ENCODE measurements around the gene LGALS8.

The LGALS8 gene

GRCh38 chr1:236522937-236523703 lies 662 bp upstream of the LGALS8 start:
- H3K36me3 Mint-ChIP-seq: peaks cover 16% of the 10 kb centered on the region
- H3K27ac Mint-ChIP-seq: peak overlapping the region; percentile 94
- peaks cover 11% of the 10 kb centered on the region for H3K4me1 Mint-ChIP-seq
- no peaks in the 10 kb centered on the region for H3K9me3 Mint-ChIP-seq
- ATAC-seq: peak; percentile 20
- peak overlapping the region; percentile 96 for H3K4me3 Mint-ChIP-seq
- H3K27me3 Mint-ChIP-seq: no peaks in the 10 kb centered on the region

DNA sequence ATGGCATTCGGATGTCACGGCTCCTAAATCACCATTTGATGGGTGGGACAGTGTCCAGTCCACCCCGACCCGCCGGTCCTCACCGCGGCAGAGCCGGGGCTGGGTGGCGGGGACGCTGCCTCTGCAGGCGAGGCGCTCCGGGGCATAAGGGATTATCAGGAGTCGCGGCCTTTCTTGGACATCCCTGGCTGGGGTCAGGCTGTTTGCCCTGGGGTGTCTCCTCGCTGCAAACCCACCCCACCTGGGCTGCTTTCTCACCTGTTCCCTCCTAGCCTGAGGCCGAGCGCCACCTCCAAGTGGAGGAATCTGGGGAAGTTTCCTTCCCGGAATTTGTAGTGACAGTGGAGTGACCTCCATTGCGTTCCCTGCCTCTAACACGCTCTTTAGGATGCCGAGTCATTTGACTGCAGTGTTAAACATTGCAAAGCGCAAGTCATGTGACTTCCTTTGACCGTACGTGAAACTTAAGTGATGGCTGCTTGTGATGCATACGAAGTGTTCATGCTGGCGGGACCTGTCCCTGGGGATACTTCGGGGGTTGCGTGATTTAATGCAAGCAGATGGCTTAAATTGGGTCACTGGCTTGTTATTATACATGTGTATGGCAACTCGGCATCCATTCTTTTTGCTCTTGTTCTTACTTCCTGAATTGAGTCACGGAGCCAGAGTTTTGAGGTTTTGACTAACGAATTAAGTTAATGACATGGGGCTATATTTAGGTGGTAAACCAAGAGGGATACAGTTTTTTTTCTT lies 536 bp downstream of the LGALS8 start:
- ATAC-seq: peak; percentile 88
- Mint-ChIP-seq H3K4me3 (peak overlapping the region; percentile 96), H3K4me1 (peaks cover 11% of the 10 kb centered on the region), H3K9me3 (no peaks in the 10 kb centered on the region), H3K27me3 (no peaks in the 10 kb centered on the region), H3K36me3 (peaks cover 16% of the 10 kb centered on the region), H3K27ac (peak overlapping the region; percentile 94)

DNA sequence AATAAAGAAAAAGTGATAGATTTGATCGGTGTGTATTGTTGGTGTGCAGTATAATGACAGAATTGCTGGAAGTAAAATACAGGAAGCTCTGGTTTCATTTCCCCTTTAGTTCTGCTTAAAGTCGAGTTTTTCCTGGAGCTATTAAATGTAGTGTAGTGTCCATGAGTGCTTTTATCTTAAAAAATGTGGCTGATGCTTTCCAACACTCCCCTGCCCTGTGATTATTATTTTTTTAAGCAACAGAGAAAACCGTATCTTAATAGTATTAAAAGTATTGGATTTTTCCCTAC lies 1.1 kb downstream of the LGALS8 start:
- ATAC-seq: no peak

DNA sequence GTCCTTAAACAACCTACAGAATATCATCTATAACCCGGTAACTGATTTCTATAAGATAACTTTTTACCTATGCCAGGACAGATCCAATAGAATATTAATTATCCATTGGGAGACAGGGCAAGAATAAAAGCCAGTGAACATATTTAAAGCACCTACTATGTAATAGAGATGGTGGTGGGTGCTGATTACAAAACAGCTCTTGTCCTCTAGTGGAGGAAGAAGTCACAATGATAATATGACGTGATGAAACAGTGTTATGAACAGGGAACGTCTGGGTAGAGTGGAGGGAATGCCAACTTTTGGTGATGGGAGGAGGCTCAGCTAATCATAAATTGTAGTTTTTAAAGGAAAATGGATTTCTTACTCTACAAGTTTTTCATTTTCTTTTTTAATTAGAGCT lies 2.3 kb downstream of the LGALS8 start:
- peaks cover 16% of the 10 kb centered on the region for H3K36me3 Mint-ChIP-seq
- H3K27ac Mint-ChIP-seq: no peak overlapping the region
- no peaks in the 10 kb centered on the region for H3K27me3 Mint-ChIP-seq
- H3K4me3 Mint-ChIP-seq: no peak overlapping the region
- H3K9me3 Mint-ChIP-seq: no peaks in the 10 kb centered on the region
- H3K4me1 Mint-ChIP-seq: peaks cover 22% of the 10 kb centered on the region
- no peak for ATAC-seq

More for the DNA sequence above, 1.1 kb downstream of the LGALS8 start:
- H3K27me3 Mint-ChIP-seq: no peaks in the 10 kb centered on the region
- peaks cover 16% of the 10 kb centered on the region for H3K36me3 Mint-ChIP-seq
- H3K4me3 Mint-ChIP-seq: peak overlapping the region; percentile 96
- peak overlapping the region; percentile 94 for H3K27ac Mint-ChIP-seq
- H3K9me3 Mint-ChIP-seq: no peaks in the 10 kb centered on the region
- H3K4me1 Mint-ChIP-seq: peaks cover 11% of the 10 kb centered on the region

DNA sequence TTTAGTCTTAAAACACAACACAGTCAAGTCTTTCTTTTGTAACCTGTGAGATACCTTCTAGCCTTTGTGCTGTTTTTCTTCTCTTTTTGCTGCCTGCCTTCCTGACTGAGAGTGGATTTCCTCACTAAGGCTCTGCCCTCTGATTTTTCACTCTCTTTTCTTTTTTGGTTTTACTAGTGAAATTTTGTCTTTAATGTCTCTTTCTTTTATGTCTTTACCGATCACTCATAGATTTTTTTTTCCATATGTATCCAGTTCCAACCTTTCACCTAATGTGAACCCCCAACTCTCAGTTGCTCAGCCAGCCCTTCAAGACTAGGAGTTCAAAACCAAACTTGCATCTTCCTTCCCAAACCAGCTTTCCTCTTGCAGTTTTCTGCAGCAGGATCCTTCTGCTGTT lies 6.5 kb downstream of the LGALS8 start:
- H3K4me3 Mint-ChIP-seq: no peak overlapping the region
- H3K27me3 Mint-ChIP-seq: no peaks in the 10 kb centered on the region
- peaks cover 35% of the 10 kb centered on the region for H3K36me3 Mint-ChIP-seq
- H3K9me3 Mint-ChIP-seq: peaks cover 3% of the 10 kb centered on the region
- H3K4me1 Mint-ChIP-seq: peaks cover 36% of the 10 kb centered on the region
- H3K27ac Mint-ChIP-seq: no peak overlapping the region
- ATAC-seq: no peak

- Mint-ChIP-seq H3K27me3 (no peaks in the 10 kb centered on the region), H3K36me3 (peaks cover 38% of the 10 kb centered on the region), H3K27ac (no peak overlapping the region), H3K9me3 (peaks cover 3% of the 10 kb centered on the region), H3K4me3 (no peak overlapping the region), H3K4me1 (peaks cover 36% of the 10 kb centered on the region)
- ATAC-seq: peak; percentile 53
Observed at GRCh38 chr1:236530959-236531358, 7.2 kb downstream of the LGALS8 start.

GRCh38 chr1:236532850-236533249 lies 9.1 kb downstream of the LGALS8 start:
- Mint-ChIP-seq H3K9me3 (peaks cover 3% of the 10 kb centered on the region), H3K4me3 (no peak overlapping the region), H3K4me1 (peaks cover 36% of the 10 kb centered on the region), H3K36me3 (peaks cover 36% of the 10 kb centered on the region), H3K27me3 (no peaks in the 10 kb centered on the region), H3K27ac (peak overlapping the region; percentile 18)
- ATAC-seq: no peak

- Mint-ChIP-seq H3K4me3 (no peak overlapping the region), H3K4me1 (peaks cover 36% of the 10 kb centered on the region), H3K27ac (no peak overlapping the region), H3K36me3 (peaks cover 45% of the 10 kb centered on the region), H3K9me3 (peaks cover 3% of the 10 kb centered on the region), H3K27me3 (no peaks in the 10 kb centered on the region)
- ATAC-seq: no peak
Observed at GRCh38 chr1:236534151-236534651, 10.4 kb downstream of the LGALS8 start.

DNA sequence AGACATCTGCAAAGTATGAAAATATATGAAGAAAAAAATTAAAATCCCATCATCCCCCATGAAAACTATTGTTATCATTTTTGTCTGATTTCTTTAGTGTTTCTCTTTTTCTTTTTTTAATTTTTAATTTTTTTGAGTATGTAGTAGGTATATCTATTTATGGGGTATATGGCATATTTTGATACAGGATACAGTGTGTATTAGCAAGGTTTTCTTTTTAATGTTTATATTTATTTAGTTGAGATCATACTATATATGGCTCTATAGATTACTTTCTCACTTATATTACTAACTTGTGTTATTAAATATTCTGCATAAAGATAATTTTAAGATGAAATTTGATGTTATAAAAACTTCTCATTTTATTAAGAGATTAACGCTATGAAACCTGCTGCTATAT lies 11.4 kb downstream of the LGALS8 start:
- Mint-ChIP-seq H3K36me3 (peaks cover 54% of the 10 kb centered on the region), H3K4me1 (peaks cover 34% of the 10 kb centered on the region), H3K4me3 (no peak overlapping the region), H3K27me3 (no peaks in the 10 kb centered on the region), H3K9me3 (peaks cover 3% of the 10 kb centered on the region), H3K27ac (no peak overlapping the region)
- ATAC-seq: no peak

DNA sequence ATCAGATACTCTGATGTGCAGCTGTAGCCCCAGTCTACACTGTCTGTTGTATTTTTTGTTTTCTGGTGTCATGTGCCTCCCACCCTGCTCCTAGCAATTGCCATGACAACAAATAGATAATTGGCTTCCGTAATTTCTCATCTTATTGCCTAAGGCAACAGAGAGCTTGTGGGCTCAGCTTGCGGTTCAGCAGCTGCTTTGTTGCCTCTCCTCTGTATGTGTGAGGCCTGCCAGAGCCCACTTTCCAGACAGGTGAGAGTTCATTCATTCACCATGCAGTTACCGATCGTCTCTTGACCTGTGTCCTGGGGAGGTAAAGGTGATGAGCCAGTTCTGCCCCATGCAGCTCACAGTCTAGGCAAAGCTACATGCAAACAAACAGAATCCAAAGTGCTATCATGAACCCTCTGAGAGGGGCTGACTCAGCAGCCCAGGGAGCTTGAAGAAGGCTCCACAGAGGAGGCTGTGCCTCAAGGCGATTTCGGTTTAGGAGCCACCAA lies 11.9 kb downstream of the LGALS8 start:
- no peak overlapping the region for H3K4me3 Mint-ChIP-seq
- no peaks in the 10 kb centered on the region for H3K27me3 Mint-ChIP-seq
- no peak overlapping the region for H3K27ac Mint-ChIP-seq
- ATAC-seq: no peak
- peaks cover 59% of the 10 kb centered on the region for H3K36me3 Mint-ChIP-seq
- peaks cover 29% of the 10 kb centered on the region for H3K4me1 Mint-ChIP-seq
- H3K9me3 Mint-ChIP-seq: peaks cover 3% of the 10 kb centered on the region

- Mint-ChIP-seq H3K27ac (no peak overlapping the region), H3K4me3 (no peak overlapping the region), H3K27me3 (no peaks in the 10 kb centered on the region), H3K36me3 (peaks cover 56% of the 10 kb centered on the region), H3K9me3 (peaks cover 2% of the 10 kb centered on the region), H3K4me1 (peaks cover 21% of the 10 kb centered on the region)
- ATAC-seq: no peak
Observed at GRCh38 chr1:236536540-236536939, 12.8 kb downstream of the LGALS8 start.

DNA sequence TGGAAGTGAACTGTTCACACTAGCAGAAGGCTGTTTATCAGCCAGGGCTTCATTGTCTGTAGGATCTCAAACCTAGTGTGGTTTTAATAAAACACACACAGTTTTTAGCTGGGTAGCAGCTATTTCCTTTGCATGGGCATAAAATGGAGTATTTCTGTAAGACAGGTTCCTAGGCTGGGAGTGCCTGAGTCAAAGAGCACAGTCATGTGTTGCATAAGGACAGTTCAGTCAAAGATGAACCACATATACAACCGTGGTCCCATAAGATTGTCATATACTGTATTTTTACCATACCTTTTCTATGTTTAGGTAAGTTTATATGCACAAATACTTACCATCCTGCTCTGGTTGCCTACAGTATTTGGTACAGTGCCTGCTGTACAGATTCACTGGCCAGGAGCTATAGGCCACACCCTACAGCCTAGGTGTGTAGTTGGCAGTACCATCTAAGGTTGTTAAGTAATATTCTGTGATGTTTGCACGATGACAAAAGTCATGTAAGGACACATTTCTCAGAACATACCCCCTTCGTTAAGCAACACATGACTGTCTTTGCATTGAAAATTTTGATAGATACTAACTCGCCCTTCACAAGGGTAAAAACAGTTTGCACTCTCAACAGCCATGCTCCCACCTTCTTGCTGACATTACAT lies 17.2 kb downstream of the LGALS8 start:
- Mint-ChIP-seq H3K4me3 (no peak overlapping the region), H3K27ac (no peak overlapping the region), H3K9me3 (no peaks in the 10 kb centered on the region), H3K36me3 (peaks cover 78% of the 10 kb centered on the region), H3K4me1 (peaks cover 7% of the 10 kb centered on the region), H3K27me3 (no peaks in the 10 kb centered on the region)
- no peak for ATAC-seq

- H3K27me3 Mint-ChIP-seq: no peaks in the 10 kb centered on the region
- no peak overlapping the region for H3K4me3 Mint-ChIP-seq
- no peak overlapping the region for H3K27ac Mint-ChIP-seq
- H3K4me1 Mint-ChIP-seq: peaks cover 13% of the 10 kb centered on the region
- no peaks in the 10 kb centered on the region for H3K9me3 Mint-ChIP-seq
- H3K36me3 Mint-ChIP-seq: peaks cover 79% of the 10 kb centered on the region
- ATAC-seq: no peak
Observed at GRCh38 chr1:236541710-236542109, 17.9 kb downstream of the LGALS8 start.

GRCh38 chr1:236543065-236543669 lies 19.4 kb downstream of the LGALS8 start:
- ATAC-seq: no peak
- H3K4me1 Mint-ChIP-seq: peaks cover 17% of the 10 kb centered on the region
- H3K9me3 Mint-ChIP-seq: no peaks in the 10 kb centered on the region
- H3K4me3 Mint-ChIP-seq: no peak overlapping the region
- H3K27me3 Mint-ChIP-seq: no peaks in the 10 kb centered on the region
- peaks cover 88% of the 10 kb centered on the region for H3K36me3 Mint-ChIP-seq
- H3K27ac Mint-ChIP-seq: no peak overlapping the region

DNA sequence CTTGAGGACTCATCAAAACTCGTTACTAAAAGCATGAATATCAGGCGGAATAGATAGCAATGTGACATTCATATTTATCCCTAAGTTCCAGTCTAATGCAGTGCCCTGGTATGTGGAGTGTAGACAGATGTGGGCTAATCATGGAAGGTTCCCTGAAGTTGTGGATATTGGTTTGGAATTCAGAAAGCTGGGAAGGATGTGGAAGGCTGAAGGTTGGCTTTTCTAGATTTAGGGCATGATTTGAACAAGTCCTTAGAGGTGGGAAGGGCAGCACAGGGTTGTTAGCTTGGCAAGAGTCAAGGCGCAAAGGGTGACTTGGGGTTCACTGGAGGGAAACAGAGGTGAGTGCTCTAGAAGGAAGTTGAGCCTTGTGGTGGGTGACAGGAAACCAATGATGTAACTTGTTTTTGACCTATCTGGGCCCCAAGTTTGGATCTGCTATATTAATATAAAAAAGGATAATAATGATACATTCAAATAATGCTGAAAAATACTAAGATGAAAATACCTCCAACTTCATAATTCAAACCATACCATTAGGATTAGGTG lies 21.9 kb downstream of the LGALS8 start:
- Mint-ChIP-seq H3K27me3 (no peaks in the 10 kb centered on the region), H3K4me3 (no peak overlapping the region)
- ATAC-seq: no peak

More for the DNA sequence above, 21.9 kb downstream of the LGALS8 start:
- Mint-ChIP-seq H3K9me3 (no peaks in the 10 kb centered on the region), H3K36me3 (peaks cover 85% of the 10 kb centered on the region), H3K4me1 (peaks cover 17% of the 10 kb centered on the region), H3K27ac (peak overlapping the region; percentile 25)
